IMR-90 (cell line): ENCODE data around the gene PITX1. TPM values are rescaled to one million over a fixed set of nuclear protein-coding genes. Genes with fewer than 3 reads are reported as not detected.
A peak's percentile ranks its signal among the peaks of the same experiment; 100 is the strongest.

Experiments used
- ATAC-seq: fragments of 200-7000 bp; cut with Tn5 transposase; 2 replicates; pipeline ENCODE4 v1.9.1; 2020; ENCODE audit warnings: low read depth, mild to moderate bottlenecking, moderate library complexity
- BruUV-seq: library from RNA; stranded (reverse); fragments of 400-500 nt; replicated peaks from 2 replicates; lab custom pipeline; 2021; lab: Mats Ljungman, UMichigan
- CTCF ChIA-PET: fragments of 300-600 bp; formaldehyde crosslinking; extraction: SDS; loops from one replicate; lab custom pipeline; 2021; ENCODE audit warnings: antibody characterized with exemption; lab: Yijun Ruan, JAX
- POLR2A ChIA-PET: fragments of 300-600 bp; sonication (Branson Sonifier 250); formaldehyde crosslinking; loops from one replicate; lab custom pipeline; 2022; ENCODE audit warnings: antibody characterized with exemption; ENCODE audit not compliant: unreplicated experiment; lab: Charles Lee
- DNase-seq: peaks from one replicate; pipeline ENCODE4 v3.0.0; 2013
- H2AFZ ChIP-seq: replicated peaks from 2 replicates; pipeline ENCODE3; 2013; ENCODE audit warnings: low read length, mild to moderate bottlenecking; ENCODE audit not compliant: poor library complexity
- H2AK5ac ChIP-seq: 2 replicates; pipeline ENCODE4 v1.6.1; 2013; ENCODE audit warnings: low read depth, low read length, inconsistent platforms
- H2AK9ac ChIP-seq: replicated peaks from 2 replicates; pipeline ENCODE3; 2013; ENCODE audit warnings: mild to moderate bottlenecking, low read depth, low read length, moderate library complexity; ENCODE audit not compliant: poor library complexity
- H2BK120ac ChIP-seq: 2 replicates; pipeline ENCODE4 v1.6.1; 2013; ENCODE audit warnings: low read depth, low read length, inconsistent platforms
- H2BK15ac ChIP-seq: 3 replicates; pipeline ENCODE4 v1.6.1; 2013; ENCODE audit warnings: low read depth, low read length, inconsistent platforms
- H2BK20ac ChIP-seq: 2 replicates; pipeline ENCODE4 v1.6.1; 2013; ENCODE audit warnings: low read depth, mild to moderate bottlenecking, inconsistent platforms, low read length, moderate library complexity
- H2BK5ac ChIP-seq: 2 replicates; pipeline ENCODE4 v1.6.1; 2013; ENCODE audit warnings: mild to moderate bottlenecking, low read depth, low read length, inconsistent platforms; ENCODE audit not compliant: poor library complexity, severe bottlenecking
- H3K14ac ChIP-seq: replicated peaks from 2 replicates; pipeline ENCODE4 v1.6.1; 2013; ENCODE audit warnings: low read depth, low read length, inconsistent platforms
- H3K18ac ChIP-seq: 2 replicates; pipeline ENCODE4 v1.6.1; 2013; ENCODE audit warnings: low read depth, low read length, control low read depth
- H3K23ac ChIP-seq: 2 replicates; pipeline ENCODE4 v1.6.1; 2013; ENCODE audit warnings: low read depth, low read length, inconsistent platforms
- H3K27ac ChIP-seq: 2 replicates; pipeline ENCODE4 v1.5.1; 2013; ENCODE audit warnings: mild to moderate bottlenecking, control low read depth, low read length; ENCODE audit not compliant: insufficient read depth
- H3K27me3 ChIP-seq: 2 replicates; pipeline ENCODE4 v1.6.1; 2013; ENCODE audit warnings: low read length; ENCODE audit not compliant: control insufficient read depth, insufficient read depth
- H3K36me3 ChIP-seq: 2 replicates; pipeline ENCODE4 v1.6.1; 2013; ENCODE audit warnings: low read length, mixed read lengths; ENCODE audit not compliant: control insufficient read depth, insufficient read depth
- H3K4ac ChIP-seq: 2 replicates; pipeline ENCODE4 v1.6.1; 2013; ENCODE audit warnings: low read depth, low read length, inconsistent platforms
- H3K4me1 ChIP-seq: 2 replicates; pipeline ENCODE4 v1.6.1; 2013; ENCODE audit warnings: low read length, mixed read lengths; ENCODE audit not compliant: control insufficient read depth, insufficient read depth
- H3K4me2 ChIP-seq: 2 replicates; pipeline ENCODE4 v1.6.1; 2013; ENCODE audit warnings: low read depth, mild to moderate bottlenecking, control low read depth, low read length, moderate library complexity
- H3K4me3 ChIP-seq: 2 replicates; pipeline ENCODE4 v1.5.1; 2013; ENCODE audit warnings: low read depth, mild to moderate bottlenecking, control low read depth, low read length, moderate library complexity; ENCODE audit not compliant: insufficient read depth
- H3K56ac ChIP-seq: 2 replicates; pipeline ENCODE4 v1.6.1; 2013; ENCODE audit warnings: low read length, inconsistent platforms; ENCODE audit not compliant: insufficient read depth; ENCODE audit errors: extremely low read depth
- H3K79me1 ChIP-seq, 2 experiments: 2 replicates each; pipeline ENCODE4 v1.6.1; 2013; ENCODE audit warnings: low read length in 2 of 2, inconsistent platforms in 1 of 2, low read depth in 1 of 2
- H3K9ac ChIP-seq: 2 replicates; pipeline ENCODE4 v1.6.1; 2013; ENCODE audit warnings: low read depth, low read length, control low read depth
- H3K9me1 ChIP-seq: 2 replicates; pipeline ENCODE4 v1.6.1; 2013; ENCODE audit warnings: low read length, inconsistent platforms; ENCODE audit not compliant: insufficient read depth
- H3K9me3 ChIP-seq: 2 replicates; pipeline ENCODE4 v1.6.1; 2013; ENCODE audit warnings: low read length; ENCODE audit not compliant: control insufficient read depth, insufficient read depth
- H4K20me1 ChIP-seq: 2 replicates; pipeline ENCODE4 v1.6.1; 2013; ENCODE audit warnings: low read length, inconsistent platforms; ENCODE audit not compliant: insufficient read depth
- H4K5ac ChIP-seq: 2 replicates; pipeline ENCODE4 v1.6.1; 2013; ENCODE audit warnings: mild to moderate bottlenecking, low read depth, low read length, control low read depth
- H4K8ac ChIP-seq, 2 experiments: 2 replicates each; pipeline ENCODE4 v1.6.1; 2013; ENCODE audit warnings: low read depth in 2 of 2, low read length in 2 of 2, control low read depth in 1 of 2, inconsistent platforms in 1 of 2
- H4K91ac ChIP-seq: 2 replicates; pipeline ENCODE4 v1.6.1; 2013; ENCODE audit warnings: low read depth, low read length, inconsistent platforms; ENCODE audit not compliant: insufficient read depth
- BHLHE40 ChIP-seq: fragments of 150-350 bp; IDR thresholded peaks from 2 replicates; pipeline ENCODE4 v1.6.1; 2016; ENCODE audit warnings: mild to moderate bottlenecking, low read depth, low read length
- CEBPB ChIP-seq: IDR thresholded peaks from 2 replicates; pipeline ENCODE4 v1.6.1; 2012; ENCODE audit warnings: low read depth, low read length, improper control_type of control experiment
- CHD1 ChIP-seq: IDR thresholded peaks from 2 replicates; pipeline ENCODE4 v1.6.1; 2012; ENCODE audit warnings: low read depth, low read length, improper control_type of control experiment
- ELK1 ChIP-seq: fragments of 150-350 bp; IDR thresholded peaks from 2 replicates; pipeline ENCODE4 v1.6.1; 2016; ENCODE audit warnings: low read depth, mild to moderate bottlenecking, low read length, moderate library complexity, borderline replicate concordance
- FOS ChIP-seq: fragments of 150-350 bp; IDR thresholded peaks from 2 replicates; pipeline ENCODE4 v1.6.1; 2016; ENCODE audit warnings: low read depth, low read length
- MAFK ChIP-seq: IDR thresholded peaks from 2 replicates; pipeline ENCODE4 v1.6.1; 2012; ENCODE audit warnings: low read depth, low read length, improper control_type of control experiment
- MAZ ChIP-seq: IDR thresholded peaks from 2 replicates; pipeline ENCODE4 v1.6.1; 2012; ENCODE audit warnings: low read depth, mild to moderate bottlenecking, low read length, improper control_type of control experiment, moderate library complexity, borderline replicate concordance
- MXI1 ChIP-seq: IDR thresholded peaks from 2 replicates; pipeline ENCODE4 v1.6.1; 2012; ENCODE audit warnings: low read depth, mild to moderate bottlenecking, low read length, moderate library complexity, borderline replicate concordance
- NFE2L2 ChIP-seq: fragments of 150-350 bp; IDR thresholded peaks from 2 replicates; pipeline ENCODE4 v1.6.1; 2016; ENCODE audit warnings: low read depth, mild to moderate bottlenecking, low read length
- POLR2A ChIP-seq: IDR thresholded peaks from 2 replicates; pipeline ENCODE4 v1.6.1; 2012; ENCODE audit warnings: mild to moderate bottlenecking, low read depth, low read length
- RAD21 ChIP-seq: IDR thresholded peaks from 2 replicates; pipeline ENCODE4 v1.6.1; 2012; ENCODE audit warnings: low read length, improper control_type of control experiment
- RCOR1 ChIP-seq: IDR thresholded peaks from 2 replicates; pipeline ENCODE4 v1.6.1; 2012; ENCODE audit warnings: mild to moderate bottlenecking, low read length, improper control_type of control experiment; ENCODE audit not compliant: insufficient replicate concordance
- RFX5 ChIP-seq: IDR thresholded peaks from 2 replicates; pipeline ENCODE4 v1.8.0; 2012; ENCODE audit warnings: low read depth, mild to moderate bottlenecking, low read length, moderate library complexity
- SMC3 ChIP-seq: fragments of 150-350 bp; IDR thresholded peaks from 2 replicates; pipeline ENCODE4 v1.6.1; 2016; ENCODE audit warnings: low read depth, mild to moderate bottlenecking, antibody characterized with exemption, low read length, moderate library complexity
- USF2 ChIP-seq: fragments of 150-350 bp; IDR thresholded peaks from 2 replicates; pipeline ENCODE4 v1.6.1; 2017; ENCODE audit warnings: mild to moderate bottlenecking, antibody characterized with exemption, low read length, low read depth
- WGBS, 2 experiments: methylation state at CpG; one replicate each; pipeline versions ENCODE4 v1.1.5 to v1.1.7; 2013; ENCODE audit warnings: missing lambda C conversion rate in 2 of 2; ENCODE audit not compliant: insufficient read length in 1 of 2; ENCODE audit errors: extremely low coverage in 2 of 2; 5-methylcytosine and 5-hydroxymethylcytosine counted together
- dilution Hi-C: fragments of 300-500 bp; cut with HindIII; formaldehyde crosslinking; loops from one replicate; pipeline ENCODE4 v1.14.3; 2018; ENCODE audit warnings: low sequenced_read_pairs; ENCODE audit not compliant: unreplicated experiment
- in situ Hi-C: fragments of 300-500 bp; cut with MboI; formaldehyde crosslinking; loops from 3 replicates; pipeline ENCODE4 v1.14.3; 2019; ENCODE audit warnings: low sequenced_read_pairs, inconsistent platforms, mixed read lengths
- intact Hi-C: fragments of 100-400 bp; cut with micrococcal nuclease; formaldehyde crosslinking; loops from 2 replicates; pipeline ENCODE4 v1.10.0; 2022
- polyA plus RNA-seq, 3 experiments: library from polyadenylated mRNA; depleted of rRNA; stranded (reverse); fragments of >200 nt; gene quantifications; 2 replicates each; pipeline ENCODE4 v1.2.3, GENCODE V29; 2012; ENCODE audit warnings: low replicate concordance in 1 of 3
- total RNA-seq: library from RNA; depleted of rRNA; stranded (reverse); fragments of >200 nt; gene quantifications from 2 replicates; pipeline ENCODE4 v1.2.3, GENCODE V29; 2012

The PITX1 gene
- total and polyA plus RNA-seq, 2 of the 4 experiments (the other 2 are of a cell fraction), result 10.4 to 29.8 TPM

DNA sequence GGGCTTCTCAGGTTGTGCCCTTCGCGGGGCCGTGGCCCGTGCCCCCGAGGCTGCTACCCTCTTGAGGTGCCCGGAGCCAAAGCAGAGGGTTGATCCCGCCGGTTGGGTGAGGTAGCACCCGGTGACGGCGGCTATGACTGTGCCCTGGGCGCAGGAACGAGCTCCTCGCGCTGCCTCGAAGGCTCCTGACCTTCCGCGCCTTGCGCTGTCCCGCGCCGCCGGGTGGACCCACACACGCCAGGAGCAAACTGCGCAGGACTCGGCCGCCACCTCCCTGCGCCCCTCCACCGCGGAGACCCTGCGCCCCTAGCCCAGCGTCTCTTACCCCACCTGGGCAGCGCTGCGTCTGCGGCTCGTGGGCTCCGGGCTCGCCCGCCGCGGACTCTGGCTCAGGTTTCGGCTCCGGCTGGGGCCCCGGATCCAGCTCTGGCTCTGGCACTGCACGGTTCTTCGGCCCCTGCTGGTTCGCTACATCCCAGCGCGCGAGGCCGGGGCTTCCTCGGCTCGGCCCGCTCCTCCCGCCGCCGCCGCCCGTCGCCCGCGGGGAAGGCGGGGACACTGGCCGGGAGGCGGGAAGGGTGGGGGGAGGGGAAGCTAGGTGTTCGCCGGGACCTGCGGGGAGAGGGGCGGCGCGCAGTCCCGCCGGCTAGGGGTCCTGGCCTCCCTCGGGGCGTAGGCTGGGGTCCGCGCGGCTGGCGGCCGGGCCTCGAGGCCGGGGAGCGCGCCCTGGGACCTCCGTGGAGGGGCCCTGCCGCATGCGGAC, 5.4 kb upstream of the PITX1 start:
- intact Hi-C loops (no loop called here), in situ Hi-C loops (no loop called here), dilution Hi-C loops (no loop called here)
- ChIA-PET POLR2A (no interaction called here), CTCF (no interaction called here)
- H2BK120ac ChIP-seq, result no peak overlapping the region
- no peak overlapping the region for H2BK5ac ChIP-seq
- peak overlapping the region; percentile 78 for H2AFZ ChIP-seq
- peaks cover 3% of the 10 kb centered on the region; the same call in 1 of the 2 replicates for H4K20me1 ChIP-seq
- H2BK15ac ChIP-seq, result no peak overlapping the region
- no peak overlapping the region for H3K56ac ChIP-seq
- BruUV-seq, result no TSS peak
- H3K14ac ChIP-seq, result no peak overlapping the region
- no peak overlapping the region for H2BK20ac ChIP-seq
- H3K4me3 ChIP-seq, result peak overlapping the region; percentile 19
- H3K9ac ChIP-seq, result no peak overlapping the region
- H4K5ac ChIP-seq, result no peak overlapping the region
- peaks cover 11% of the 10 kb centered on the region; the same call in 1 of the 2 replicates for H3K9me3 ChIP-seq
- H3K18ac ChIP-seq, result no peak overlapping the region; the same call in 1 of the 2 replicates
- H3K4me1 ChIP-seq, result peaks cover 7% of the 10 kb centered on the region; the same call in 1 of the 2 replicates
- peaks cover 2% of the 10 kb centered on the region; the same call in 1 of the 2 replicates for H3K36me3 ChIP-seq
- H3K4me2 ChIP-seq, result peak overlapping the region; percentile 24; the same call in 1 of the 2 replicates
- H3K79me1 ChIP-seq, result peaks cover 0 to 9% of the 10 kb centered on the region in 2 experiments; a peak in 1 of 4 replicates
- no peak overlapping the region for H4K8ac ChIP-seq
- 18% methylated on average over 37 of the region's 87 CpGs; no CpG with 5 or more reads in 1 of the 2 experiments for WGBS, 2 experiments
- DNase-seq (no peak), ATAC-seq (peak; percentile 28)
- no peak overlapping the region for H3K4ac ChIP-seq
- H4K91ac ChIP-seq, result no peak overlapping the region
- peaks cover 65% of the 10 kb centered on the region for H3K27me3 ChIP-seq
- no peak overlapping the region for H2AK9ac ChIP-seq
- H2AK5ac ChIP-seq, result no peak overlapping the region
- no peak overlapping the region for H3K27ac ChIP-seq
- H3K23ac ChIP-seq, result no peak overlapping the region; the same call in 1 of the 2 replicates
- H3K9me1 ChIP-seq, result 0 out of 2 replicates have a peak, but pooled peaks cover 6% of the 10 kb centered on the region
- TF ChIP-seq CHD1 (no peak), NFE2L2 (no peak), POLR2A (no peak), MAFK (no peak), RCOR1 (no peak), ELK1 (no peak), MAZ (no peak), RAD21 (no peak), RFX5 (no peak), FOS (no peak), MXI1 (no peak), CEBPB (no peak), SMC3 (no peak), BHLHE40 (no peak), USF2 (no peak)
